Adrenal gland (tissue), 5 donors: ENCODE data around the gene SLC7A5.
"Not testable (repeated sequence)": the region's sequence is repeated elsewhere in the genome, so short reads cannot be mapped to it uniquely, and the experiment has no call there.

ENCODE experiments used
- POLR2A ChIP-seq, 2 donors: fragments of 450-650 bp; IDR thresholded peaks; one replicate each; pipeline ENCODE4 v1.6.1; 2017; ENCODE audit warnings: antibody characterized with exemption in 2 of 2, mild to moderate bottlenecking in 2 of 2, moderate library complexity in 1 of 2
- TF ChIP-seq, protein P1 (sequence below), 6 experiments: fragments of 450-650 bp in 4 of 6; fragments of 200-600 bp in 2 of 6; sonication (generic) in 1 of 6; IDR thresholded peaks; 1 replicate in 5 of 6; 2 replicates in 1 of 6; pipeline versions ENCODE4 v1.5.1 to v1.8.0; 2016 to 2021; ENCODE audit warnings: antibody characterized with exemption in 6 of 6, mild to moderate bottlenecking in 2 of 6, moderate library complexity in 1 of 6
- donor health status: DM: no; HTN: no; CAD: no.

DNA sequence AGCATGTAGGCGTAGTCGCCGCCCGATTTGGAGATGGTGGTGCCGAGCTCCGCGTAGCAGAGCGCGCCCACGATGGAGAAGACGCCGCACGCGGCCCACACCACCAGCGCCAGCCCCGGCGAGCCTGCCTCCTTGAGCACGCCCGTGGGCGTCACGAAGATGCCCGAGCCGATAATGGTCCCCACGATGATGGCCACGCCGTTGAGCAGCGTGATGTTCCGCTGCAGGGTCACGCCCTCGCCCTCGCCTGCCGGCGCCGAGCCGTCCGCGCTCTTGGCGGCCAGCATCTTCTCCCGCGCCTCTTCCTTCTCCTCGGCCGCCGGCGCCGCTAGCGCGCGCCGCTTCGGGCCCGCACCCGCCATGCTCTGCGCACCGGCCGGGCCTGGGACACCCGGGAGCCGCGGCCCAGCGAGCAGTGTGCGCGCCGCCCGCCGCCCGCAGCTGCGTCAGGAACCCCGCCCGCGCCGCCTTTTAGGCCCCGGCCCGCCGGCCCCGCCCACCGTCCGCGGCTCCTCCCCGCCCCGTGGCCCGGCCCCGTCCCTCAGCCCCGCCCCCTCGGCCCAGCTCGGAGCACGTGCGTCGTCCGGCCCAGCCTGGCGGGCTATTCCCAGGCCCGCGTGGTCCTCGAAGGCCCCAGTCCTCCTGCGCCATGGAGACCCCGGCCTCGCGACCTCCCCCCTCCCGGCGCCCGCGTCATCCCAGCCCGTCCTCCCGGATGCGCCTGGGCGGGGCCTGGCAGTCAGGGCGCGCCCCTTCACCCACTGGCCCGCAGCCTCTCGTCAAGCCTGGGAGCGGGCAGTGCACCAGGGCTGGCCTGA, at the start of gene SLC7A5:
- TF ChIP-seq POLR2A (IDR thresholded peaks at IDR 0.05), result peak; percentile 25 to 72
- TF ChIP-seq, protein P1, sequence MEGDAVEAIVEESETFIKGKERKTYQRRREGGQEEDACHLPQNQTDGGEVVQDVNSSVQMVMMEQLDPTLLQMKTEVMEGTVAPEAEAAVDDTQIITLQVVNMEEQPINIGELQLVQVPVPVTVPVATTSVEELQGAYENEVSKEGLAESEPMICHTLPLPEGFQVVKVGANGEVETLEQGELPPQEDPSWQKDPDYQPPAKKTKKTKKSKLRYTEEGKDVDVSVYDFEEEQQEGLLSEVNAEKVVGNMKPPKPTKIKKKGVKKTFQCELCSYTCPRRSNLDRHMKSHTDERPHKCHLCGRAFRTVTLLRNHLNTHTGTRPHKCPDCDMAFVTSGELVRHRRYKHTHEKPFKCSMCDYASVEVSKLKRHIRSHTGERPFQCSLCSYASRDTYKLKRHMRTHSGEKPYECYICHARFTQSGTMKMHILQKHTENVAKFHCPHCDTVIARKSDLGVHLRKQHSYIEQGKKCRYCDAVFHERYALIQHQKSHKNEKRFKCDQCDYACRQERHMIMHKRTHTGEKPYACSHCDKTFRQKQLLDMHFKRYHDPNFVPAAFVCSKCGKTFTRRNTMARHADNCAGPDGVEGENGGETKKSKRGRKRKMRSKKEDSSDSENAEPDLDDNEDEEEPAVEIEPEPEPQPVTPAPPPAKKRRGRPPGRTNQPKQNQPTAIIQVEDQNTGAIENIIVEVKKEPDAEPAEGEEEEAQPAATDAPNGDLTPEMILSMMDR (IDR thresholded peaks at IDR 0.05), result not testable (repeated sequence)
